ENCODE data around the gene RSAD2. TPM values are rescaled to one million over a fixed set of nuclear protein-coding genes. Genes with fewer than 3 reads are reported as not detected.

The RSAD2 gene
- total and polyA plus RNA-seq, 2 donors (not counting 1 experiment from before 2014, with no cell fraction given) = 0.17 to 1.7 TPM

DNA sequence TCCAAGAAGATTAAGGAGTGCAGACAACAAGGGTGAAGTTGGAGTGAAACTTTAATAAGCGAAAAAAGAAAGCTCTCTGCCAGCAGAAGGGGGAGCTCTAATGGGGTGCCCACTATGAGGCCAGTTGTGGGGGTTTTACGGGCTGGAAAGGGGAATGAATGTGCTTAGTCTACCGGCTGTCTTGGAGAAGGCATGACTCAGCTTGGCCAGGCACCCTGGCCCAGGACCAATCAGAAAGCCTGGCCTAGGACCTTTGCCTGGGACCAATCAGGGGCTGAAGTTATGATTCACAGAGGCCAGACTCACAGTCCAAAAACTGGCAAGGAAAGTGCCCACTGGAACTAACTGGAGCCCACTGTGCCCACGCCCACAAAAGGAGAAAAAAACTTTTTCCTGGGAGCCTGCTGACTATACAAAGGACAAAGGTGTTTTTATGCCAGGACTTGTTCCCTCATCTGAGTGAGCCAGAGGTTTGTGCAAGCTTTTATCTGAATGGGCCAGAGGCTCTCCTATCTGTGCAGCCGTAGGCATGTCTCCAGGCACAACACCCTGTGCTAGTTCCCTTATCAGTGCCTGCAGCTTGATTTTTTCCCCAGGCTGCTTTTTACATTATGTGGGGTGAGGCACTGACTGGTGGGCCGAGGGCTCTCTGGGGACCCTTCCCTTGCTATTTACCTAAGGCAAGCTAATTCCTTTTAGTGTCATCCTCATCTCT lies 30.5 kb upstream of the RSAD2 start:
- Histone ChIP-seq H3K4me1 (ENCODE audit: control insufficient read depth, extremely low read depth, insufficient read depth, low read length) (no peaks in the 10 kb centered on the region), H3K9me3 (ENCODE audit: control insufficient read depth, insufficient read depth, low read depth, low read length) (no peaks in the 10 kb centered on the region), H3K4me2 (ENCODE audit: extremely low read depth, insufficient read depth, low read length) (no peak overlapping the region), H3K79me2 (ENCODE audit: control insufficient read depth, insufficient read depth, low read length) (no peaks in the 10 kb centered on the region), H3K27me3 (ENCODE audit: control insufficient read depth, insufficient read depth, low read length) (no peaks in the 10 kb centered on the region), H4K20me1 (ENCODE audit: control insufficient read depth, extremely low read depth, insufficient read depth, low read length) (no peaks in the 10 kb centered on the region), H3K36me3 (ENCODE audit: control insufficient read depth, insufficient read depth, low read length) (no peaks in the 10 kb centered on the region), H2AFZ (ENCODE audit: low read length) (no peak overlapping the region), H3K9ac (ENCODE audit: insufficient read depth, low read length) (no peak overlapping the region), H3K4me3 (replicated peaks in 1 of 4; ENCODE audit: control extremely low read depth in 1 of 4, insufficient read depth in 1 of 4, low read depth in 3 of 4, low read length in 4 of 4) (no peak overlapping the region), H3K27ac (ENCODE audit: insufficient read depth, low read length) (no peak overlapping the region)
- TF ChIP-seq EZH2 (IDR thresholded peaks at IDR 0.05; ENCODE audit: low read length, missing control alignments) (no peak), CTCF (conservative IDR thresholded peaks at IDR 0.05 in 1 of 2, IDR thresholded peaks at IDR 0.05 in 1 of 2; ENCODE audit: low read depth in 1 of 2, low read length in 2 of 2) (no peak)
- no peak for DNase-seq (ENCODE audit: low read depth in 2 of 2)

DNA sequence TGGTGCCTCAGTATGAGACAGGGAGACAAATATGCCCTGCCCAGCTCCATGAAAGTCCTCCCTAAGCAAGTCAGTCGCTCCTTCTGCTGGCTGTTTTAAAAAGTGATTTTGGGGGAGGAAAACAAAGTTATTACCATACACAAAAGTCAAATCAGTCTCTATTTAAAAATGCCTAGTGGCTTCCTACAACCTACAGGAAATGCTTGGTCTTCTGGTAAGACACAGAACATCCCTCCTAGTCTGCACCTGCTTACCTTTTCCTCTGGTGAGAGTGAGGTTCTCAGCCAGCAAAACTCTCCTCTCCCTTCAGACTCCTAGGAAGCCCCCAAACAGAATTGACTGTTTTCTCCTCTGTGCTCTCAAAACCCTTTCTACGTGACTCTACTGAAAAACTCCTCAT lies 25.4 kb upstream of the RSAD2 start:
- TF ChIP-seq EZH2 (IDR thresholded peaks at IDR 0.05; ENCODE audit: low read length, missing control alignments) = no peak
- TF ChIP-seq CTCF (conservative IDR thresholded peaks at IDR 0.05 in 1 of 2, IDR thresholded peaks at IDR 0.05 in 1 of 2; ENCODE audit: low read depth in 1 of 2, low read length in 2 of 2) = no peak
- no peak overlapping the region for H3K4me3 ChIP-seq (replicated peaks in 1 of 4; ENCODE audit: control extremely low read depth in 1 of 4, insufficient read depth in 1 of 4, low read depth in 3 of 4, low read length in 4 of 4)
- no peaks in the 10 kb centered on the region for H3K36me3 ChIP-seq (ENCODE audit: control insufficient read depth, insufficient read depth, low read length)
- no peaks in the 10 kb centered on the region for H3K79me2 ChIP-seq (ENCODE audit: control insufficient read depth, insufficient read depth, low read length)
- no peak overlapping the region for H3K4me2 ChIP-seq (ENCODE audit: extremely low read depth, insufficient read depth, low read length)
- no peak for DNase-seq (ENCODE audit: low read depth in 2 of 2)
- H3K4me1 ChIP-seq (ENCODE audit: control insufficient read depth, extremely low read depth, insufficient read depth, low read length) = no peaks in the 10 kb centered on the region
- H3K9ac ChIP-seq (ENCODE audit: insufficient read depth, low read length) = no peak overlapping the region
- no peaks in the 10 kb centered on the region for H4K20me1 ChIP-seq (ENCODE audit: control insufficient read depth, extremely low read depth, insufficient read depth, low read length)
- H3K9me3 ChIP-seq (ENCODE audit: control insufficient read depth, insufficient read depth, low read depth, low read length) = no peaks in the 10 kb centered on the region
- H2AFZ ChIP-seq (ENCODE audit: low read length) = no peak overlapping the region
- H3K27ac ChIP-seq (ENCODE audit: insufficient read depth, low read length) = no peak overlapping the region
- no peaks in the 10 kb centered on the region for H3K27me3 ChIP-seq (ENCODE audit: control insufficient read depth, insufficient read depth, low read length)

GRCh38 chr2:6854416-6854815 lies 23.2 kb upstream of the RSAD2 start:
- Histone ChIP-seq H3K4me2 (ENCODE audit: extremely low read depth, insufficient read depth, low read length) (no peak overlapping the region), H4K20me1 (ENCODE audit: control insufficient read depth, extremely low read depth, insufficient read depth, low read length) (no peaks in the 10 kb centered on the region), H3K9me3 (ENCODE audit: control insufficient read depth, insufficient read depth, low read depth, low read length) (no peaks in the 10 kb centered on the region), H3K4me3 (replicated peaks in 1 of 4; ENCODE audit: control extremely low read depth in 1 of 4, insufficient read depth in 1 of 4, low read depth in 3 of 4, low read length in 4 of 4) (no peak overlapping the region), H3K27ac (ENCODE audit: insufficient read depth, low read length) (no peak overlapping the region), H3K79me2 (ENCODE audit: control insufficient read depth, insufficient read depth, low read length) (no peaks in the 10 kb centered on the region), H3K27me3 (ENCODE audit: control insufficient read depth, insufficient read depth, low read length) (no peaks in the 10 kb centered on the region), H3K9ac (ENCODE audit: insufficient read depth, low read length) (no peak overlapping the region), H2AFZ (ENCODE audit: low read length) (no peak overlapping the region), H3K36me3 (ENCODE audit: control insufficient read depth, insufficient read depth, low read length) (no peaks in the 10 kb centered on the region), H3K4me1 (ENCODE audit: control insufficient read depth, extremely low read depth, insufficient read depth, low read length) (no peaks in the 10 kb centered on the region)
- DNase-seq (ENCODE audit: low read depth in 2 of 2) = no peak
- TF ChIP-seq CTCF (conservative IDR thresholded peaks at IDR 0.05 in 1 of 2, IDR thresholded peaks at IDR 0.05 in 1 of 2; ENCODE audit: low read depth in 1 of 2, low read length in 2 of 2) (no peak), EZH2 (IDR thresholded peaks at IDR 0.05; ENCODE audit: low read length, missing control alignments) (no peak)
